ENCODE results near the gene ATP6V1C2. TPM values are rescaled to one million over a fixed set of nuclear protein-coding genes. Genes with fewer than 3 reads are reported as not detected.

The ATP6V1C2 gene
- total and polyA plus RNA-seq, 2 experiments from 2014 or later: 0.14 to 2.1 TPM

- H4K20me1 ChIP-seq (replicated peaks; ENCODE audit: insufficient read depth): no peaks in the 10 kb centered on the region
- no peak overlapping the region for H3K4me3 Mint-ChIP-seq
- H3F3A ChIP-seq (replicated peaks; ENCODE audit: low read depth): no peaks in the 10 kb centered on the region
- no peak overlapping the region for H2AFZ ChIP-seq
- no peak overlapping the region for H3K27ac Mint-ChIP-seq
- no peaks in the 10 kb centered on the region for H3K36me3 ChIP-seq (ENCODE audit: insufficient read depth)
- TF ChIP-seq EZH2 (IDR thresholded peaks at IDR 0.05; ENCODE audit: low read depth, unreplicated experiment) (no peak), NANOG (IDR thresholded peaks at IDR 0.05; ENCODE audit: borderline replicate concordance) (no peak), CREB1 (CRISPR knock-in tag; IDR thresholded peaks at IDR 0.05; ENCODE audit: low read depth) (no peak), ZNF114 (CRISPR knock-in tag; IDR thresholded peaks at IDR 0.05) (no peak), POLR2AphosphoS5 (IDR thresholded peaks at IDR 0.05; ENCODE audit: low read depth) (no peak), JUNB (IDR thresholded peaks at IDR 0.05; ENCODE audit: unreplicated experiment) (no peak), STAT1 (IDR thresholded peaks at IDR 0.05; ENCODE audit: unreplicated experiment) (no peak), ETS1 (IDR thresholded peaks at IDR 0.05) (no peak)
- TF ChIP-seq, protein P1, sequence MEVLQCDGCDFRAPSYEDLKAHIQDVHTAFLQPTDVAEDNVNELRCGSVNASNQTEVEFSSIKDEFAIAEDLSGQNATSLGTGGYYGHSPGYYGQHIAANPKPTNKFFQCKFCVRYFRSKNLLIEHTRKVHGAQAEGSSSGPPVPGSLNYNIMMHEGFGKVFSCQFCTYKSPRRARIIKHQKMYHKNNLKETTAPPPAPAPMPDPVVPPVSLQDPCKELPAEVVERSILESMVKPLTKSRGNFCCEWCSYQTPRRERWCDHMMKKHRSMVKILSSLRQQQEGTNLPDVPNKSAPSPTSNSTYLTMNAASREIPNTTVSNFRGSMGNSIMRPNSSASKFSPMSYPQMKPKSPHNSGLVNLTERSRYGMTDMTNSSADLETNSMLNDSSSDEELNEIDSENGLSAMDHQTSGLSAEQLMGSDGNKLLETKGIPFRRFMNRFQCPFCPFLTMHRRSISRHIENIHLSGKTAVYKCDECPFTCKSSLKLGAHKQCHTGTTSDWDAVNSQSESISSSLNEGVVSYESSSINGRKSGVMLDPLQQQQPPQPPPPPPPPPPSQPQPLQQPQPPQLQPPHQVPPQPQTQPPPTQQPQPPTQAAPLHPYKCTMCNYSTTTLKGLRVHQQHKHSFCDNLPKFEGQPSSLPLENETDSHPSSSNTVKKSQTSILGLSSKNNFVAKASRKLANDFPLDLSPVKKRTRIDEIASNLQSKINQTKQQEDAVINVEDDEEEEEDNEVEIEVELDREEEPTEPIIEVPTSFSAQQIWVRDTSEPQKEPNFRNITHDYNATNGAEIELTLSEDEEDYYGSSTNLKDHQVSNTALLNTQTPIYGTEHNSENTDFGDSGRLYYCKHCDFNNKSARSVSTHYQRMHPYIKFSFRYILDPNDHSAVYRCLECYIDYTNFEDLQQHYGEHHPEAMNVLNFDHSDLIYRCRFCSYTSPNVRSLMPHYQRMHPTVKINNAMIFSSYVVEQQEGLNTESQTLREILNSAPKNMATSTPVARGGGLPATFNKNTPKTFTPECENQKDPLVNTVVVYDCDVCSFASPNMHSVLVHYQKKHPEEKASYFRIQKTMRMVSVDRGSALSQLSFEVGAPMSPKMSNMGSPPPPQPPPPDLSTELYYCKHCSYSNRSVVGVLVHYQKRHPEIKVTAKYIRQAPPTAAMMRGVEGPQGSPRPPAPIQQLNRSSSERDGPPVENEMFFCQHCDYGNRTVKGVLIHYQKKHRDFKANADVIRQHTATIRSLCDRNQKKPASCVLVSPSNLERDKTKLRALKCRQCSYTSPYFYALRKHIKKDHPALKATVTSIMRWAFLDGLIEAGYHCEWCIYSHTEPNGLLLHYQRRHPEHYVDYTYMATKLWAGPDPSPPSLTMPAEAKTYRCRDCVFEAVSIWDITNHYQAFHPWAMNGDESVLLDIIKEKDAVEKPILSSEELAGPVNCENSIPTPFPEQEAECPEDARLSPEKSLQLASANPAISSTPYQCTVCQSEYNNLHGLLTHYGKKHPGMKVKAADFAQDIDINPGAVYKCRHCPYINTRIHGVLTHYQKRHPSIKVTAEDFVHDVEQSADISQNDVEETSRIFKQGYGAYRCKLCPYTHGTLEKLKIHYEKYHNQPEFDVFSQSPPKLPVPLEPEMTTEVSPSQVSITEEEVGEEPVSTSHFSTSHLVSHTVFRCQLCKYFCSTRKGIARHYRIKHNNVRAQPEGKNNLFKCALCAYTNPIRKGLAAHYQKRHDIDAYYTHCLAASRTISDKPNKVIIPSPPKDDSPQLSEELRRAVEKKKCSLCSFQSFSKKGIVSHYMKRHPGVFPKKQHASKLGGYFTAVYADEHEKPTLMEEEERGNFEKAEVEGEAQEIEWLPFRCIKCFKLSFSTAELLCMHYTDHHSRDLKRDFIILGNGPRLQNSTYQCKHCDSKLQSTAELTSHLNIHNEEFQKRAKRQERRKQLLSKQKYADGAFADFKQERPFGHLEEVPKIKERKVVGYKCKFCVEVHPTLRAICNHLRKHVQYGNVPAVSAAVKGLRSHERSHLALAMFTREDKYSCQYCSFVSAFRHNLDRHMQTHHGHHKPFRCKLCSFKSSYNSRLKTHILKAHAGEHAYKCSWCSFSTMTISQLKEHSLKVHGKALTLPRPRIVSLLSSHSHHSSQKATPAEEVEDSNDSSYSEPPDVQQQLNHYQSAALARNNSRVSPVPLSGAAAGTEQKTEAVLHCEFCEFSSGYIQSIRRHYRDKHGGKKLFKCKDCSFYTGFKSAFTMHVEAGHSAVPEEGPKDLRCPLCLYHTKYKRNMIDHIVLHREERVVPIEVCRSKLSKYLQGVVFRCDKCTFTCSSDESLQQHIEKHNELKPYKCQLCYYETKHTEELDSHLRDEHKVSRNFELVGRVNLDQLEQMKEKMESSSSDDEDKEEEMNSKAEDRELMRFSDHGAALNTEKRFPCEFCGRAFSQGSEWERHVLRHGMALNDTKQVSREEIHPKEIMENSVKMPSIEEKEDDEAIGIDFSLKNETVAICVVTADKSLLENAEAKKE (CRISPR knock-in tag; IDR thresholded peaks at IDR 0.05): no peak
- DNase-seq (ENCODE audit: low spot score) (no peak), ATAC-seq (no peak)
- H3K4me3 ChIP-seq: no peak overlapping the region
- 0 out of 3 replicates have a peak, but pooled peaks cover 4% of the 10 kb centered on the region for H3K4me1 Mint-ChIP-seq
- no peaks in the 10 kb centered on the region for H3K27me3 ChIP-seq (ENCODE audit: insufficient read depth)
- no peaks in the 10 kb centered on the region for H3K79me2 ChIP-seq (replicated peaks; ENCODE audit: insufficient read depth)
- H3K9me2 ChIP-seq (ENCODE audit: insufficient read depth): no peaks in the 10 kb centered on the region
- peaks cover 11% of the 10 kb centered on the region for H3K27me3 Mint-ChIP-seq (ENCODE audit: insufficient read depth, low read depth, poor library complexity)
- no peaks in the 10 kb centered on the region for H3K36me3 Mint-ChIP-seq (ENCODE audit: low read depth)
- no peaks in the 10 kb centered on the region for H3K4me1 ChIP-seq (ENCODE audit: insufficient read depth)
- H3K4me2 ChIP-seq: no peak overlapping the region
- no peak overlapping the region for H3K27ac ChIP-seq (ENCODE audit: low read depth)
- no peaks in the 10 kb centered on the region for H3K9me3 Mint-ChIP-seq
Measured at GRCh38 chr2:10759151-10759714, 37.8 kb downstream of the ATP6V1C2 start.
